A673 (cell line): Measurements from ENCODE around the gene BCLAF3.

ENCODE experiments used
- EZH2 ChIP-seq: fragments of 200-600 bp; sonication (generic); IDR thresholded peaks from 2 replicates; pipeline ENCODE4 v1.6.1; 2017; ENCODE audit warnings: borderline replicate concordance, low read depth, mild to moderate bottlenecking, mixed read lengths, antibody characterized with exemption, low read length; ENCODE audit not compliant: poor library complexity, severe bottlenecking
- TF ChIP-seq, protein P1 (sequence below): fragments of 300-800, 200-600 bp; sonication (generic); conservative IDR thresholded peaks from 2 replicates; pipeline ENCODE4 v1.5.1; 2017; ENCODE audit warnings: low read depth, mild to moderate bottlenecking, antibody characterized with exemption, low read length, moderate library complexity, mixed read lengths

DNA sequence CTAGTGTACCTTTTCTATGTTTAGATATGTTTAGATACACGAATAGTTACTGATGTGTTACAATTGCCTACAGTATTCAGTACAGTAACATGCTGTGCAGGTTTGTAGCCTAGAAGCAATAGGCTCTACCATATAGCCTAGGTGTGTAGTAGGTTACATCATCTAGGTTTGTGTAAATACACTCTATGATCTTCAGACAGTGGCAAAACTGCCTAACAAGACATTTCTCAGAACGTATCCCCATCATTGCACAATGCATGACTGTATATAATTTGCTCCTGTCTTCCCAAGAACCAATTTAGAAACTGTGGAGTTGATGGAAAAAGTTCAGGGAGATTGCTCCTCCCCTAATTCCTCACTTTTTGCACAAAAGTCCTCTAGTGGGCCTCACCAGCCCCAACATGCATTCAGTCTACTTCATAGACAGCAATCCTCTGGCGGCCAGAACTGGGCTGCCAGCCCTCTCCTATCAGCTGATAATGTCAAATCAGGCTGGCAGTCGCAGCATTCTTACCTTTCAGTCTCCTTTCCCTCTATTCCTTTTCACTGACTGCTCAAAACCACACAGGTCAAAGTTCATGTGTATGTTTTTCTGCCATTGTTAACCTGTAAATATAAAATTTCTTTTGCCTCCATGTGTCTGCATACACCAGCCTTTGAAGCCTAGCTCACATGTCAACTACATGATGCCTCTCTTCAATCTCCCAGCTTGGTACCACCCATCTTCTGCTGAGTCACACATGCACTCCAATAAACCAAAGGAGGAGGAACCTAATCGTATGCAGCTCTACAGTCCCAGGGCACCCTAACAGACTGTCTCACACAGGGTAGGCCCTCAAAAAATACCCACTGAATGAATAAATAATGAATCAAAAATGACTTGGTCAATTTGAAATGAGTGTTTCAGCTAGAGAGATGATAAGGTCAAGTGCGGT is 32.0 kb downstream of the BCLAF3 start:
- TF ChIP-seq, protein P1, sequence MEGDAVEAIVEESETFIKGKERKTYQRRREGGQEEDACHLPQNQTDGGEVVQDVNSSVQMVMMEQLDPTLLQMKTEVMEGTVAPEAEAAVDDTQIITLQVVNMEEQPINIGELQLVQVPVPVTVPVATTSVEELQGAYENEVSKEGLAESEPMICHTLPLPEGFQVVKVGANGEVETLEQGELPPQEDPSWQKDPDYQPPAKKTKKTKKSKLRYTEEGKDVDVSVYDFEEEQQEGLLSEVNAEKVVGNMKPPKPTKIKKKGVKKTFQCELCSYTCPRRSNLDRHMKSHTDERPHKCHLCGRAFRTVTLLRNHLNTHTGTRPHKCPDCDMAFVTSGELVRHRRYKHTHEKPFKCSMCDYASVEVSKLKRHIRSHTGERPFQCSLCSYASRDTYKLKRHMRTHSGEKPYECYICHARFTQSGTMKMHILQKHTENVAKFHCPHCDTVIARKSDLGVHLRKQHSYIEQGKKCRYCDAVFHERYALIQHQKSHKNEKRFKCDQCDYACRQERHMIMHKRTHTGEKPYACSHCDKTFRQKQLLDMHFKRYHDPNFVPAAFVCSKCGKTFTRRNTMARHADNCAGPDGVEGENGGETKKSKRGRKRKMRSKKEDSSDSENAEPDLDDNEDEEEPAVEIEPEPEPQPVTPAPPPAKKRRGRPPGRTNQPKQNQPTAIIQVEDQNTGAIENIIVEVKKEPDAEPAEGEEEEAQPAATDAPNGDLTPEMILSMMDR = no peak
- TF ChIP-seq EZH2 = no peak
